WTC11 (cell line): ENCODE measurements around the gene CCNT1. TPM values are rescaled to one million over a fixed set of nuclear protein-coding genes. Genes with fewer than 3 reads are reported as not detected.

Experiments
- ATF1 ChIP-seq: sonication (generic); formaldehyde crosslinking; IDR thresholded peaks from 2 replicates; pipeline ENCODE4 v1.8.1; 2023; ENCODE audit warnings: mild to moderate bottlenecking, moderate library complexity, missing genetic modification reagents
- ELF4 ChIP-seq: sonication (generic); formaldehyde crosslinking; IDR thresholded peaks from 2 replicates; pipeline ENCODE4 v1.8.1; 2022; ENCODE audit warnings: low read depth, mild to moderate bottlenecking, moderate library complexity, missing genetic modification reagents
- IRF2 ChIP-seq: sonication (generic); formaldehyde crosslinking; IDR thresholded peaks from 2 replicates; pipeline ENCODE4 v1.8.0; 2022; ENCODE audit warnings: low read depth, missing genetic modification reagents, borderline replicate concordance
- JAZF1 ChIP-seq: fragments of 250-450 bp; sonication (Bioruptor Pico); IDR thresholded peaks from 2 replicates; pipeline ENCODE4 v1.9.0; 2021; ENCODE audit warnings: moderate library complexity, mild to moderate bottlenecking, inconsistent platforms
- KAT7 ChIP-seq: sonication (generic); formaldehyde crosslinking; IDR thresholded peaks from 2 replicates; pipeline ENCODE4 v1.8.1; 2023; ENCODE audit warnings: missing genetic modification reagents, mild to moderate bottlenecking, borderline replicate concordance
- RELA ChIP-seq: sonication (generic); formaldehyde crosslinking; IDR thresholded peaks from 2 replicates; pipeline ENCODE4 v1.8.1; 2022; ENCODE audit warnings: missing genetic modification reagents, mild to moderate bottlenecking, borderline replicate concordance
- SP1 ChIP-seq: sonication (generic); formaldehyde crosslinking; conservative IDR thresholded peaks from 2 replicates; pipeline ENCODE4 v1.8.1; 2022; ENCODE audit warnings: missing genetic modification reagents
- TEAD1 ChIP-seq: sonication (generic); formaldehyde crosslinking; IDR thresholded peaks from 2 replicates; pipeline ENCODE4 v1.8.0; 2022; ENCODE audit warnings: mild to moderate bottlenecking, missing genetic modification reagents
- TEAD4 ChIP-seq: sonication (generic); formaldehyde crosslinking; IDR thresholded peaks from 2 replicates; pipeline ENCODE4 v1.8.0; 2022; ENCODE audit warnings: mild to moderate bottlenecking, missing genetic modification reagents
- ZNF219 ChIP-seq: sonication (generic); formaldehyde crosslinking; IDR thresholded peaks from 2 replicates; pipeline ENCODE4 v1.8.0; 2023; ENCODE audit warnings: missing genetic modification reagents, mild to moderate bottlenecking, borderline replicate concordance
- total RNA-seq: library from RNA; stranded (reverse); gene quantifications from 3 replicates; pipeline ENCODE4 v1.2.3, GENCODE V29; 2021
- TF ChIP-seq, protein P1 (sequence below): sonication (generic); formaldehyde crosslinking; IDR thresholded peaks from 2 replicates; pipeline ENCODE4 v1.8.1; 2023; ENCODE audit warnings: mild to moderate bottlenecking, missing genetic modification reagents, borderline replicate concordance
- TF ChIP-seq, protein P2 (sequence below): fragments of 250-450 bp; sonication (Bioruptor Pico); IDR thresholded peaks from 2 replicates; pipeline ENCODE4 v1.9.0; 2021; ENCODE audit warnings: mild to moderate bottlenecking
- TF ChIP-seq, protein P3 (sequence below): sonication (generic); formaldehyde crosslinking; IDR thresholded peaks from 2 replicates; pipeline ENCODE4 v1.8.1; 2023; ENCODE audit warnings: mild to moderate bottlenecking, missing genetic modification reagents
- TF ChIP-seq, protein P4 (sequence below): fragments of 250-450 bp; sonication (Bioruptor Pico); IDR thresholded peaks from 2 replicates; pipeline ENCODE4 v1.9.0; 2021; ENCODE audit warnings: mild to moderate bottlenecking, borderline replicate concordance
- TF ChIP-seq, protein P5 (sequence below): fragments of 250-450 bp; sonication (Bioruptor Pico); conservative IDR thresholded peaks from 2 replicates; pipeline ENCODE4 v1.9.0; 2021; ENCODE audit warnings: mild to moderate bottlenecking
- TF ChIP-seq, protein P6 (sequence below): sonication (generic); formaldehyde crosslinking; IDR thresholded peaks from 2 replicates; pipeline ENCODE4 v1.8.0; 2022; ENCODE audit warnings: missing genetic modification reagents
- TF ChIP-seq, protein P7 (sequence below): fragments of 250-450 bp; sonication (Bioruptor Pico); IDR thresholded peaks from 2 replicates; pipeline ENCODE4 v1.9.0; 2021; ENCODE audit warnings: moderate library complexity, mild to moderate bottlenecking, inconsistent platforms, borderline replicate concordance
- TF ChIP-seq, protein P8 (sequence below): sonication (generic); formaldehyde crosslinking; IDR thresholded peaks from 2 replicates; pipeline ENCODE4 v1.8.0; 2022; ENCODE audit warnings: mild to moderate bottlenecking, missing genetic modification reagents

CCNT1 gene
- total RNA-seq, 1 experiment from 2014 or later: 42.0 TPM

DNA sequence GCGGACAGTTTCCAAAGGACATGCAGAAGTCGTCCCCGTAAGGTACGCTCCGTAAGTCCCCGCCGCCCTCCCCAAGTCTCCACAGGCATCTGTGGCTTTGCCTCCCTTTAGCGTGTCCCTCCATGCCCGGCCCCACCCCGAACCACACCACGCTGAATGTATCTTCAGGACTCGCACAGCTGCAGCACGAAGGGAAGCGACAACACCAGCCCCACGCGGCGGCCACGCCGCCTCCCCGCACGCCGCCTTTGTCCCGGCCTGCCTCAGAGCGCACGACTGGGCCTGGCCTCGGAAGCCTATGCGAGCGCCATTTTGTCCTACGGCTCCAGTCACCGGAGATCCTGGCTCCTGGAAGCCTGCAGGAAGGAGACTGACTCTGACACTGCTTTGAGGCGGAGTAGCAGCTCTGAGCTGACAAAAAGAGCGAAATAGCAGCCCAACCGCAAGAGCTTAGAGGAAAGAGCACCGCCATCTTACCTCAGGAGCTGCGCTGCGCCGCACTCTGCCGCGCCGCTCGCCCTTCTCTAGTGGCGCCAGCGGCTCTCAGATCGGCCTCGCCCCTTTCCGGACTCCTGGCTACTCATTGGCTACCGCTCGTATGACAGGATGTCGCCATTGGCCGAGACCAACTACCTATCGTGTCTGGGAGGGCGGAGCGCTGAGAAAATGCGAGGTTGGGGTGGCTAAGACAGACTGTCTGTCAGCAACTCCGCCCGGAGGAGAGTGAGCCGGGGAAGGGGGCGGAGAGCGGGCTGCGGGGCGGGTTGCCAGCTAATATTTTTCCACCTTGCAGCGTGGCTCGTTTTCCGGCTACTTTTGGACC lies 34.6 kb downstream of the CCNT1 start, which contains the start of gene KANSL2 (continued):
- TF ChIP-seq, protein P1, sequence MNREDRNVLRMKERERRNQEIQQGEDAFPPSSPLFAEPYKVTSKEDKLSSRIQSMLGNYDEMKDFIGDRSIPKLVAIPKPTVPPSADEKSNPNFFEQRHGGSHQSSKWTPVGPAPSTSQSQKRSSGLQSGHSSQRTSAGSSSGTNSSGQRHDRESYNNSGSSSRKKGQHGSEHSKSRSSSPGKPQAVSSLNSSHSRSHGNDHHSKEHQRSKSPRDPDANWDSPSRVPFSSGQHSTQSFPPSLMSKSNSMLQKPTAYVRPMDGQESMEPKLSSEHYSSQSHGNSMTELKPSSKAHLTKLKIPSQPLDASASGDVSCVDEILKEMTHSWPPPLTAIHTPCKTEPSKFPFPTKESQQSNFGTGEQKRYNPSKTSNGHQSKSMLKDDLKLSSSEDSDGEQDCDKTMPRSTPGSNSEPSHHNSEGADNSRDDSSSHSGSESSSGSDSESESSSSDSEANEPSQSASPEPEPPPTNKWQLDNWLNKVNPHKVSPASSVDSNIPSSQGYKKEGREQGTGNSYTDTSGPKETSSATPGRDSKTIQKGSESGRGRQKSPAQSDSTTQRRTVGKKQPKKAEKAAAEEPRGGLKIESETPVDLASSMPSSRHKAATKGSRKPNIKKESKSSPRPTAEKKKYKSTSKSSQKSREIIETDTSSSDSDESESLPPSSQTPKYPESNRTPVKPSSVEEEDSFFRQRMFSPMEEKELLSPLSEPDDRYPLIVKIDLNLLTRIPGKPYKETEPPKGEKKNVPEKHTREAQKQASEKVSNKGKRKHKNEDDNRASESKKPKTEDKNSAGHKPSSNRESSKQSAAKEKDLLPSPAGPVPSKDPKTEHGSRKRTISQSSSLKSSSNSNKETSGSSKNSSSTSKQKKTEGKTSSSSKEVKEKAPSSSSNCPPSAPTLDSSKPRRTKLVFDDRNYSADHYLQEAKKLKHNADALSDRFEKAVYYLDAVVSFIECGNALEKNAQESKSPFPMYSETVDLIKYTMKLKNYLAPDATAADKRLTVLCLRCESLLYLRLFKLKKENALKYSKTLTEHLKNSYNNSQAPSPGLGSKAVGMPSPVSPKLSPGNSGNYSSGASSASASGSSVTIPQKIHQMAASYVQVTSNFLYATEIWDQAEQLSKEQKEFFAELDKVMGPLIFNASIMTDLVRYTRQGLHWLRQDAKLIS (CRISPR knock-in tag): 0 out of 2 replicates have a peak, but pooled peaks have one; percentile 39
- TF ChIP-seq IRF2 (no peak), ATF1 (CRISPR knock-in tag) (0 out of 2 replicates have a peak, but pooled peaks have one; percentile 40), TEAD4 (CRISPR knock-in tag) (peak; percentile 71; the same call in 1 of the 2 replicates), KAT7 (no peak; the same call in 1 of the 2 replicates), RELA (no peak), JAZF1 (CRISPR knock-in tag) (no peak), ELF4 (CRISPR knock-in tag) (0 out of 2 replicates have a peak, but pooled peaks have one; percentile 36), TEAD1 (CRISPR knock-in tag) (0 out of 2 replicates have a peak, but pooled peaks have one; percentile 57), ZNF219 (CRISPR knock-in tag) (no peak), SP1 (peak; percentile 86)
- TF ChIP-seq, protein P2, sequence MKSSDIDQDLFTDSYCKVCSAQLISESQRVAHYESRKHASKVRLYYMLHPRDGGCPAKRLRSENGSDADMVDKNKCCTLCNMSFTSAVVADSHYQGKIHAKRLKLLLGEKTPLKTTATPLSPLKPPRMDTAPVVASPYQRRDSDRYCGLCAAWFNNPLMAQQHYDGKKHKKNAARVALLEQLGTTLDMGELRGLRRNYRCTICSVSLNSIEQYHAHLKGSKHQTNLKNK (CRISPR knock-in tag): no peak
- TF ChIP-seq, protein P3, sequence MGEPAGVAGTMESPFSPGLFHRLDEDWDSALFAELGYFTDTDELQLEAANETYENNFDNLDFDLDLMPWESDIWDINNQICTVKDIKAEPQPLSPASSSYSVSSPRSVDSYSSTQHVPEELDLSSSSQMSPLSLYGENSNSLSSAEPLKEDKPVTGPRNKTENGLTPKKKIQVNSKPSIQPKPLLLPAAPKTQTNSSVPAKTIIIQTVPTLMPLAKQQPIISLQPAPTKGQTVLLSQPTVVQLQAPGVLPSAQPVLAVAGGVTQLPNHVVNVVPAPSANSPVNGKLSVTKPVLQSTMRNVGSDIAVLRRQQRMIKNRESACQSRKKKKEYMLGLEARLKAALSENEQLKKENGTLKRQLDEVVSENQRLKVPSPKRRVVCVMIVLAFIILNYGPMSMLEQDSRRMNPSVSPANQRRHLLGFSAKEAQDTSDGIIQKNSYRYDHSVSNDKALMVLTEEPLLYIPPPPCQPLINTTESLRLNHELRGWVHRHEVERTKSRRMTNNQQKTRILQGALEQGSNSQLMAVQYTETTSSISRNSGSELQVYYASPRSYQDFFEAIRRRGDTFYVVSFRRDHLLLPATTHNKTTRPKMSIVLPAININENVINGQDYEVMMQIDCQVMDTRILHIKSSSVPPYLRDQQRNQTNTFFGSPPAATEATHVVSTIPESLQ: no peak
- TF ChIP-seq, protein P4, sequence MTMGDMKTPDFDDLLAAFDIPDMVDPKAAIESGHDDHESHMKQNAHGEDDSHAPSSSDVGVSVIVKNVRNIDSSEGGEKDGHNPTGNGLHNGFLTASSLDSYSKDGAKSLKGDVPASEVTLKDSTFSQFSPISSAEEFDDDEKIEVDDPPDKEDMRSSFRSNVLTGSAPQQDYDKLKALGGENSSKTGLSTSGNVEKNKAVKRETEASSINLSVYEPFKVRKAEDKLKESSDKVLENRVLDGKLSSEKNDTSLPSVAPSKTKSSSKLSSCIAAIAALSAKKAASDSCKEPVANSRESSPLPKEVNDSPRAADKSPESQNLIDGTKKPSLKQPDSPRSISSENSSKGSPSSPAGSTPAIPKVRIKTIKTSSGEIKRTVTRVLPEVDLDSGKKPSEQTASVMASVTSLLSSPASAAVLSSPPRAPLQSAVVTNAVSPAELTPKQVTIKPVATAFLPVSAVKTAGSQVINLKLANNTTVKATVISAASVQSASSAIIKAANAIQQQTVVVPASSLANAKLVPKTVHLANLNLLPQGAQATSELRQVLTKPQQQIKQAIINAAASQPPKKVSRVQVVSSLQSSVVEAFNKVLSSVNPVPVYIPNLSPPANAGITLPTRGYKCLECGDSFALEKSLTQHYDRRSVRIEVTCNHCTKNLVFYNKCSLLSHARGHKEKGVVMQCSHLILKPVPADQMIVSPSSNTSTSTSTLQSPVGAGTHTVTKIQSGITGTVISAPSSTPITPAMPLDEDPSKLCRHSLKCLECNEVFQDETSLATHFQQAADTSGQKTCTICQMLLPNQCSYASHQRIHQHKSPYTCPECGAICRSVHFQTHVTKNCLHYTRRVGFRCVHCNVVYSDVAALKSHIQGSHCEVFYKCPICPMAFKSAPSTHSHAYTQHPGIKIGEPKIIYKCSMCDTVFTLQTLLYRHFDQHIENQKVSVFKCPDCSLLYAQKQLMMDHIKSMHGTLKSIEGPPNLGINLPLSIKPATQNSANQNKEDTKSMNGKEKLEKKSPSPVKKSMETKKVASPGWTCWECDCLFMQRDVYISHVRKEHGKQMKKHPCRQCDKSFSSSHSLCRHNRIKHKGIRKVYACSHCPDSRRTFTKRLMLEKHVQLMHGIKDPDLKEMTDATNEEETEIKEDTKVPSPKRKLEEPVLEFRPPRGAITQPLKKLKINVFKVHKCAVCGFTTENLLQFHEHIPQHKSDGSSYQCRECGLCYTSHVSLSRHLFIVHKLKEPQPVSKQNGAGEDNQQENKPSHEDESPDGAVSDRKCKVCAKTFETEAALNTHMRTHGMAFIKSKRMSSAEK: no peak
- TF ChIP-seq, protein P5, sequence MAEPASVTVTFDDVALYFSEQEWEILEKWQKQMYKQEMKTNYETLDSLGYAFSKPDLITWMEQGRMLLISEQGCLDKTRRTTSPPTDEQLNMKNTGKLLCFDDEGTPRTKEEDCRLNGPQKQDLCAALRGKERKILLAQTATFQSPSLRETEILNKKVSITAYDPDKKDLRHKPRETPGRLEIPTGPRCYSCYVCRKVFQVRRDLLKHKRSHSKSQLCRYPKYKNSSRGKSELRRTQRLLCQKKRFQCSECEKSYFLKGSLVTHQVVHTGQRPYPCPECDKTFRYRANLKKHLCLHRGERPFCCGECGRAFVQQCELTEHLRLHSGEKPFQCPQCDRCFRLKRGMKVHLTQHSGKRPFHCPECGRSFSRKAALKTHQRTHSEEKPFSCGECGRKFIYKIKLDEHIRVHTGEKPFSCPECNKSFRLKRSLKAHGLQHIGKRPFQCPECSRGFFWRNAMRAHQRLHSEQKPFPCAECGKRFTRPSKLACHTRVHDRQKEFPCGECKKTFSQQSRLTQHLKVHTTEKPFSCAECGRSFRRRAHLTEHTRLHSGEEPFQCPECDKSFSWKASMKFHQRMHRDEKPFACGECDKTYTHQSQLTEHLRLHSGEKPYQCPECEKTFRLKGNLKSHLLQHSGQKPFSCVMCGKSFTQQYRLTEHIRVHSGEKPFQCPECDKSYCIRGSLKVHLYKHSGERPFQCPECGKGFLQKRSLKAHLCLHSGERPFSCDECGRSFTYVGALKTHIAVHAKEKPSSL (CRISPR knock-in tag): no peak
- TF ChIP-seq, protein P6, sequence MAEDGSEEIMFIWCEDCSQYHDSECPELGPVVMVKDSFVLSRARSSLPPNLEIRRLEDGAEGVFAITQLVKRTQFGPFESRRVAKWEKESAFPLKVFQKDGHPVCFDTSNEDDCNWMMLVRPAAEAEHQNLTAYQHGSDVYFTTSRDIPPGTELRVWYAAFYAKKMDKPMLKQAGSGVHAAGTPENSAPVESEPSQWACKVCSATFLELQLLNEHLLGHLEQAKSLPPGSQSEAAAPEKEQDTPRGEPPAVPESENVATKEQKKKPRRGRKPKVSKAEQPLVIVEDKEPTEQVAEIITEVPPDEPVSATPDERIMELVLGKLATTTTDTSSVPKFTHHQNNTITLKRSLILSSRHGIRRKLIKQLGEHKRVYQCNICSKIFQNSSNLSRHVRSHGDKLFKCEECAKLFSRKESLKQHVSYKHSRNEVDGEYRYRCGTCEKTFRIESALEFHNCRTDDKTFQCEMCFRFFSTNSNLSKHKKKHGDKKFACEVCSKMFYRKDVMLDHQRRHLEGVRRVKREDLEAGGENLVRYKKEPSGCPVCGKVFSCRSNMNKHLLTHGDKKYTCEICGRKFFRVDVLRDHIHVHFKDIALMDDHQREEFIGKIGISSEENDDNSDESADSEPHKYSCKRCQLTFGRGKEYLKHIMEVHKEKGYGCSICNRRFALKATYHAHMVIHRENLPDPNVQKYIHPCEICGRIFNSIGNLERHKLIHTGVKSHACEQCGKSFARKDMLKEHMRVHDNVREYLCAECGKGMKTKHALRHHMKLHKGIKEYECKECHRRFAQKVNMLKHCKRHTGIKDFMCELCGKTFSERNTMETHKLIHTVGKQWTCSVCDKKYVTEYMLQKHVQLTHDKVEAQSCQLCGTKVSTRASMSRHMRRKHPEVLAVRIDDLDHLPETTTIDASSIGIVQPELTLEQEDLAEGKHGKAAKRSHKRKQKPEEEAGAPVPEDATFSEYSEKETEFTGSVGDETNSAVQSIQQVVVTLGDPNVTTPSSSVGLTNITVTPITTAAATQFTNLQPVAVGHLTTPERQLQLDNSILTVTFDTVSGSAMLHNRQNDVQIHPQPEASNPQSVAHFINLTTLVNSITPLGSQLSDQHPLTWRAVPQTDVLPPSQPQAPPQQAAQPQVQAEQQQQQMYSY (CRISPR knock-in tag): no peak
- TF ChIP-seq, protein P7, sequence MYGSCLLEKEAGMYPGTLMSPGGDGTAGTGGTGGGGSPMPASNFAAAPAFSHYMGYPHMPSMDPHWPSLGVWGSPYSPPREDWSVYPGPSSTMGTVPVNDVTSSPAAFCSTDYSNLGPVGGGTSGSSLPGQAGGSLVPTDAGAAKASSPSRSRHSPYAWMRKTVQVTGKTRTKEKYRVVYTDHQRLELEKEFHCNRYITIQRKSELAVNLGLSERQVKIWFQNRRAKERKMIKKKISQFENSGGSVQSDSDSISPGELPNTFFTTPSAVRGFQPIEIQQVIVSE (CRISPR knock-in tag): no peak
- TF ChIP-seq, protein P8, sequence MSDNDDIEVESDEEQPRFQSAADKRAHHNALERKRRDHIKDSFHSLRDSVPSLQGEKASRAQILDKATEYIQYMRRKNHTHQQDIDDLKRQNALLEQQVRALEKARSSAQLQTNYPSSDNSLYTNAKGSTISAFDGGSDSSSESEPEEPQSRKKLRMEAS: peak; percentile 89
